HT-29 (cell line): ENCODE results near the gene TEX35. TPM values are rescaled to one million over a fixed set of nuclear protein-coding genes. Genes with fewer than 3 reads are reported as not detected.
"Not testable (repeated sequence)": the region's sequence is repeated elsewhere in the genome, so short reads cannot be mapped to it uniquely, and the experiment has no call there.

Source experiments
- DNase-seq: peaks from one replicate; pipeline ENCODE4 v3.0.0-alpha.2; 2015; ENCODE audit warnings: low spot score
- total RNA-seq: library from RNA; depleted of rRNA; stranded (reverse); fragments of >200 nt; shearing (Covaris generic); gene quantifications from 2 replicates; pipeline ENCODE4 v1.2.3, GENCODE V29; 2014

Gene TEX35
- total RNA-seq, 1 experiment from 2014 or later = not detected

DNA sequence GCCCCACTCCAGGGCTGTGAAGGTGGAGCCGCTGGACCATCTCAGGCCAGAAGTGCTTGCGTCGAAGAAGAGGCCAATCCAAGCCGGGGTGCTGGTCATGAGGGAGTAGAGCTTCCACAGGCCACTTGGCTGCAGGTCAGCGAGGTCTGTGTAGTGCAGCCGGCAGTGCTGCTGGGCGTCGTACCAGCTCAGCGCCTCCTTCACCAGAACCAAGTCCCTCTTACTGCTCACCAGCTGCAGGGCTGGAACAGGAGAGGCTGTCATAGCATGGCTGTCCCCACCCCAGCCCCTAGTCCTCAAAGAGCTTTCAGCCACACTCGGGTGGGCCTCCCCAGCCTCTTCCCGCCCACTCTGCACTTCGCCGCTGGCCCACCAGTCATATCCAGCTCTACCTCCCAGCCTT, 18.3 kb upstream of the TEX35 start:
- DNase-seq = no peak

DNA sequence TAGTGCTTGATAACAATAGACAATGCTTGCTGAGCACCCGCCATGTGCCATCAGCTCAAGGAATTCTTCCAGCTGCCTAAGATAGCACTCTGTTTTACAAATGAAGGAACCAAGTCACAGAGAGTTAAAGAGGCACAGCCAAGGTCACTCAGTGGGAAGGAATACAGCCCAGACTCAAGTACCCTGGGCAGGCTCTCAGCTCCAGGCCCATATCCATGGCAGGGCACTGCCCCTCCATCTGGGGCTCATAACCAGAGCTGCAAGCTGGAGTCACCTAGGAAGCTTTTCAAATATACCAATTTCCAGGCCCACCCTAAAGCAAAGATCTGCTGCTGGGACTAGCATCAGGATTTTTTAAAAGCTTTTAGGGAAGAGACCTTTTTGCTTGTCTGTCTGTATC, 17.8 kb upstream of the TEX35 start:
- no peak for DNase-seq

DNA sequence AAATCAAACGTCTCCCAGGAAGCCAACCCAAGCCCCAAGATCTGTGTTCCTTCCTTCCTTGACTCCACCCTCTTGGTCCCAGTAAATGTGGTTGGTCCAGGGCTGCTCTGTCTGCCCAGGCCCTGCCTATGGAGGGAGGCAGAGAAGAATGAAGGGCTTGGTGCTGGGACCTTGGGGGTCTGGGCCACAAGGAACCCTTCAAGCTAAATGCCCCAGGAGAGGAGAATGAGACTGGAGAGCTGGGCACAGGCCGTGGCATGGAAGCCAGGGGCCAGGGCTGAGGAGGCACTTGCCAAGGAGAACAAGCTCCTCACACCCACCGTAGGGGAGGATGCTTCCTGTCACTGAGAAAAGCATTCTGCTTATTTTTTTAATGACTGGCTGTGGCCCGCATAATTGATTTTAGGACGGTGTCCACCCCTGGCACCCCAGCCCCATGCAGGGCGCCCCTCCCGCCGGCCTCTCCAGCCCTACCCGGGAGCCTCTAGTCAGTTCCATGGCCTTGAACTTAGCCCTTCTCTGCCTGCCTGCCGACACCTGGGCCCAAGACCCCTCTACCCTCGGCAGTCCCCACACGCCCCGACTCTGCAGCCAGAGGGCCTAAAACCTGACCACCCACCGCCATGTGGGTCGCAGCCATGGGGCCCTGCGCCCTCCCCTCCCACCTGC, 17.0 kb upstream of the TEX35 start:
- no peak for DNase-seq

DNA sequence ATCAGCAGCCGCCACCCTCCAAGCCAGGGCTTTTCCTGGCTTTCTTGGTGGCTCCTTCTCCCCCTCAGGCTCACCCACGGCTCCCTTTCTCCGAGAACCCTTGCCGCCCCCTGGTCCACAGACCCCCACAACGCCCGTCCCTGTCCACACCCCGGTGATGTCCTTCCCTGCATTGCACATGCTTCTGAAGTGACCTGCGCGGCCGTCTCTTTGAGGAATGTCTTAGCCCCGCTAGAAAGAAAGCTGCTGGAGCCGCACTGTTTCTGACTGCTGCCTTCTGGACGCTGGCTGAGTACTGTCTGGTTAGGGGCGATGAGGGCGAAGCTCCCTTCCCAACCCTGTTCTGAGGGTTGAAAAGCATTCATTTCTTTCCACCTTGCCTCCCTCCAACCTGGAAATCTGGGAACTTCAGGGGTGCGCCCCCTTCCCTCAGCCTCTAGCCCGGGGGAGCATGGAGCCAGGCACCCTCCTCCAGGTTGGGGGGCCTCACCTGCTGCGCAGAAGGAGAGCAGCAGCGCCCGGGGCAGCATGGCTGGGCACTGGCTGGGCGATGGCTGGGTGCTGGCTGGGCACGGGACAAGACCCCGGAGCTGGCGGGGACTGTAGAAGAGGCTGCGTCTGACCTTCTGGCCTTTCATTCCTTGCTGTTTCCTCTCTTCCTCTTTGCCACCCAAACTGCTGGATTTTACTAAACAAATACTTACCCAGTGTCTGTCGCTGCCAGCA, 16.3 kb upstream of the TEX35 start, which contains the start of gene CLEC20A:
TSS of gene CLEC20A (minus strand) at position 555 of the 726 bp plus-strand sequence. CDS start at position 530, 25 bp downstream.
- no peak for DNase-seq

DNA sequence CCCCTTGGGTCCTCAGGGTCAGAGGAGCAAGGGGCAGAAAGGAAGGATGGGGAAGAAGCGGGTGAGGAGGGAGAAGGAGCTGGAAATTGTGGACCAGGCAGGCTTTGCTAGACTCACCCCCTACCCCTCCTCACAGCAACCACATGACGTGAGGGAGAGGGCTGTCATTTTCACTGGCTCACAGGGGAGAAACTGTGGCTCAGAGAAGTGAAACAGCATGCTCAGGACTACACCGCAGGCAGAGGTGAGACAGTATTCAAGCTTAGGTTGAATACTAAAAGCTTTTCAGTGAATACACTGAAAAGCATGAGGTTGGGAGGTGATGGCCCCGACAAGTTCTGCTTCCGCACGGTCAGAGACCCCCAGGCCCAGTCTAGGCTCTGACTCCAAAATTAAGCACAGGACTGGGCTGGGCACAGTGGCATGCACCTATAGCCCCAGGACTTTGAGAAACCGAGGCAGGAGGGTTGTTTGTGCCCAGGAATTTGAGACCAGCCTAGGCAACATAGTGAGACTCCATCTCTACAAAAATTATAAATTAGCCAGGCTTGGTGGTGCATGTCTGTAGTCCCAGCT, 14.9 kb upstream of the TEX35 start:
- DNase-seq = no peak

DNA sequence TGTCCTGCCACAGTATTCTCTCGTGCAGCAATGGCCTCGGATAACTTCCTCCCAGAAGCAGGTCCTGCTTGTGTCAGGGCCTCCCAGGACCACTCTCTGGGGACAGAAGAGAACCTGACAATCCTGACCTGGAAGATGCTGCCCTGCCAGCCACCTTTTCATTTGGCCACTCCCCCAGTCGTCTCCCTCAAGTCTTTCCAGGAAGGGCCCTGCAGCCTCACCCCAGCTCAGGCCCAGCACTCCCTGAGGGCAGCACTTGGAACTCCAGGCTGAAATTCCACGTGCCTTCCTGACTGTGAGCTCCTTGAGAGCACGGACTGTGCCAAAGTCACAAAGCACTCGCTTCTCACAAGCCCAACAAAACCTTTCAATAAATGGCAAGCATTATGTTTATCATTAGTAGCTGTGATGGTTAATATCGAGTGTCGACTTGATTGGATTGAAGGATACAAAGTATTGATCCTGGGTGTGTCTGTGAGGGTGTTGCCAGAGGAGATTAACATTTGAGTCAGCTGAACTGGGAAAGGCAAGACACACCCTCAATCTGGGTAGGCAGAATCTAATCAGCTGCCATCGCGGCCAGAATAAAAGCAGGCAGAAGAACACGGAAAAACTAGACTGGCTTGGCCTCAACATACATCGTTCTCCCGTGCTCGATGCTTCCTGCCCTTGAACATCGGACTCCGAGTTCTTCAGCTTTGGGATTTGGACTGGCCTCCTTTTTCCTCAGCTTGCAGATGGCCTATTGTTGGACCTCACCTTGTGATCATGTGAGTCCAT, 13.8 kb upstream of the TEX35 start:
- DNase-seq = no peak

DNA sequence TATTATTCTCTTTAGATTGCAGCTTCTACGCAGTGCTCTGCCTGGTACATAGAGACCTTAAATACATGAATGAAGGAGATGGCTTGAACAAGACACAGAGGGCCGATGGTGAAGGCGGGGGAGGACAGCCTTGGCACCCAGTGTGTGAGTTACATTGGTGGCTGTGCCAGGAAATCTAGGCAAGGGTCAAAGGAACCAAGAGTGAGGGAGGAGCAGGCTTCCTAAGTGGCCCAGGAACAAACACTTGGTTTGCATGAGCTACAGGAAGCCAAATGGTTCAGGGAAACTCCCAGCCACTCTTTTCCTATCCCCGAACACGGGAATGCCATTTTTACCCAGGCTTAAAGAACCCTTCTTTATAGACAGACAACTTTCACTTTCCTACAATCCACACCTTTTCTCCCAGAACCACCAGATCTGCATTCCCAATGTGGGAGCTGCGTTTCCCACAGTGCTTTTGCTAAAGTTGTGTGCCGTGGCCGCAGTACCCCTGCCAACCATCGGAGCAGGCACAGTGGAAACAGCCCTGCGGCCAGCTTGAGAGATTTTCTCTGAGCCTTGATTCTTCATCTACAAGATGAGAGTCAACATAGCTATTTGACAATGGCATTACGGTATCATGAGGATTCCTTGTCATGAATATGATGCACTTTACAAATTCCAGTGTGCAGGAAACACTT, 12.7 kb upstream of the TEX35 start:
- peak; percentile 40 for DNase-seq

DNA sequence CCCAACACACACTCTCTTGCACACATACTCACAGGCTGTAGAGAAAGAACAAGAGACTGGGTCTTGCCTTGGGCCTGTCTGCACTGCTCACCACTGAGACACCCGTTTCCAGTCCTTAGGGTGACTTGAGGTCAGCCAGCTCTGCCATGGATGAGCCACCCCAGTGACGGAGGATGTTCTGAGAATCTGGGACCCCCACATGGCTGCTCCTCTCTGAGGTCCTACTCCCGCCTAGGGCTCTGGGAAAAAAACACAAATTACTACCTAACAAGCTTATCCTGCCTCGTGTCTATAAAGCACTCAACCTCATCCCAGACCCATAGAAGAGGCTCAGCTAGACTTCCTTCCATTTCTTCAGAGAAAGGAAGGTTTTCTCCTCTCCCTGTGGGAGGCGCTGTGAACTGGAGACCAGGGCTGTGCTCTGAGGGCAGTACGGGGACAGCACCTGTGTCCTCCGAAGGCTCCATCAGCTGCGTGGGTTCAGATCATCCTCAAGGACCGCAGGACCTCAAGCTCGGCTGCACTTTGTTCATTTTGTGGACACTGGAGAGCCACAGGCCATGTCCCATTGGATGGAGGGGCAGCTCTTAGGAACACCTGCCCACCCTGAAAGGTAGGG, 11.9 kb upstream of the TEX35 start:
- no peak for DNase-seq

DNA sequence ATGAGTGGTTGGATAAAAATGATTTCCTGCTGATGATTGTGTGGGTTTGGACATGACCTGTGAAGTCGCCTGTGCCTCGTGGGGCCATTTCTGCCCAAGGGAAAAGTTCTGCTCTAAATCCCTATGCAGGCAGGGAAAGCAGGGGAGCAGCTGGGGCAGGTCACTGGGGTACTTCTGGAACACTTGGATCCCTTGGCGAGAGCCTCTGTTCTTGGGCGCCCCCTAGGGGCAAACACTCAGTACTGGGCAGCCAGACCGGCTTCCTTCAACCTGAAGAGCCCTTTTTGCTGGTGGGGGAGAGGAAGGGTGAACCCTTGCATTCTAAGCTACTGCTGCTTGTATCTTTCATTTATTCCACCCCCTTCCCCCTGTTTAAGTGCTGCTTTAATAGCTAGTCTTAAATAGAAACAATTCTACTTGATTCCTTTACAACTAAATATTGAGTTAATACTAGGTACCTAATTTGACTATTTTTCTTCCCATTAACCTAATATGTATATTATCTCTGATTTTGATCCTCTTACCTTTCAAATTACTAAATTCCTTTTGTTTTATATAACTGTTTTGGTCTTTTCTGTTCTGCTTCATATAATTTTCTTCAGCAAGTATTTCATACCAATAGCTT, 11.1 kb upstream of the TEX35 start:
- peak; percentile 83 for DNase-seq

DNA sequence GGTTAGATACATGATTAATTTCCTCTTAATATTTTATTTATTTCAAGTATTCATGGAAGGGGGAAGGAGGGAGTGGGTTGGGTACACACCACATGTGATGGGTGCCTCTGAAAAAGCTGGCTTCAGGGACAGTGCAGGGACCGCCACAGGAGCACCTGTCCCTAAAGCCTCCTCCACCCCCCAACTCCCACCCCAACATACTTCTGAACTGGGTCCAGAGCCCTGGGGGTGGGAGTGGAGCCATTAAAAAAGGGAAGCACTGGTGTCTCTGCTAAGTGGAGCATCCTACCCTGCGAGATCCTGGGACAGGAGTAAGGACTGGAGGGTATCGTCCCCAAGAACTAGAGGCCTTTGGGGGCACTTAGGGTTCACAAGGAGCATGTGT, 10.6 kb upstream of the TEX35 start:
- no peak for DNase-seq

DNA sequence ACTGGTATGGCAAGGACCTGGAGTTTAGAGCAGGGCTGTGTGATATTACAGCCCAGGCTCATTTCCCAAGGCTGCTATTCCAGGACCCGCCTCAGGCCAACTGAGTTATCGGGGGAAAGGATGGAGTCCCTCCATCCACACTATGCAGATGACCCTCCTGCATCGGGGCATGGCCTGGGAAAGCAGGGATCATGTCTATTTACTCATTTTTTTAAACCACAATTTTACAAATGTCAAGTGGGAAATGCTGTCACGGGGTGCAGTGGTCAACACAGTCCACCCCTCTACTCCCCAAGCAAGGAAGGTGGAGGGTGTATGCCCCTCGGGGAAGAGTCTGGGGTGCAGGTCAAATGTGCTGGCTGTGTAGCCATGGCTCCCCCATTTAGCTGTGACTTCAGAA, 10.1 kb upstream of the TEX35 start:
- DNase-seq = no peak

DNA sequence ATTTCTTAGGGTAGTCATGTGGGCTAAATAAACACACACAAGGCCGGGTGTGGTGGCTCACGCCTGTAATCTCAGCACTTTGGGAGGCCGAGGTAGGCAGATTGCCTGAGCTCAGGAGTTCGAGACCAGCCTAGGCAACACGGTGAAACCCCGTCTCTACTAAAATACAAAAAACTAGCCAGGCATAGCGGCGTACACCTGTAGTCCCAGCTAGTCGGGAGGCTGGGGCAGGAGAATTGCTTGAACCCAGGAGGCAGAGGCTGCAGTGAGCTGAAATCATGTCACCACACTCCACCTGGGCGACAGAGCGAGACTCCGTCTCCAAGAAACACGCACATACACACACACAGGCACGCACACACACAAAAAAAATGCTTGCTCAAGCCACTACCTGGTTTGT, 9.6 kb upstream of the TEX35 start:
- DNase-seq = not testable (repeated sequence)

DNA sequence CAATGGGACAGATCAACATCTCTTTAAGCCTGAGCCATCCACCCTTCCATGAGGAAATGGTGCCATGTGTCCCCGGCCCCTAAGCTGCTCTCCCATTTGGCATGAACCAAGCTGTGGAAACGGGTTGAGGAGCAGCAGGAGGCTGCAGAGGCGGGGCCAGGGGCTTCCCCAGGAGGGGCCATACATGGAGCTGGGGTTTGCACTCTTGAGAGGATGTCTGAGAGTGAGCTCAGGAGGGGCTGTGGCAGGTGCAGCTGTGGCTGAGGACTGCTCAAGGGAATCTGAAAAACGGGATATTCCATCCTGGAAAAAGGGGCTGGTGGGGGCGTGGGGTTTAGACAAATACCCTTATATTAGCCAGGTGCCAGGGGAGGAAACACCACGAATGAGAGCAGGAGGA, 9.1 kb upstream of the TEX35 start:
- no peak for DNase-seq

DNA sequence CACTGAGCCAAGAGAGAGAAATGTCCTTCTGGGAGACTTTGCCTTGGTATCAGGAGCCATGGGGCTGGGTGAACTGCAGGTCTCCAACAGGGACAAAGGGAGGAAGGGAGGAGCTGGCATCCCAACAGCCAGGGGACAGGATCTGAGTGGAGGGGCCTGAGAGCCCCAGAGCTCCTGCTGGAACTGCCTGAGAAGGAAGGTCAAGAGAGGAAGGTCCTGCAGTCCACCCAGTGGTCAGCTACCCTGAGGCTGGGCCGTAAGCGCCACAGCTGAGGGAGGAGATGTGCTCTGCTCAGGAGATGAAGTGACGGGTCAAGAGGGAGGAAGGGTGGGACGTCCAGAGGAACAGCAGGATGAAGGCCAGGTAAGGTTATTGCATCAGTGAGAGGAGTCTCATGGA, 8.6 kb upstream of the TEX35 start:
- no peak for DNase-seq

DNA sequence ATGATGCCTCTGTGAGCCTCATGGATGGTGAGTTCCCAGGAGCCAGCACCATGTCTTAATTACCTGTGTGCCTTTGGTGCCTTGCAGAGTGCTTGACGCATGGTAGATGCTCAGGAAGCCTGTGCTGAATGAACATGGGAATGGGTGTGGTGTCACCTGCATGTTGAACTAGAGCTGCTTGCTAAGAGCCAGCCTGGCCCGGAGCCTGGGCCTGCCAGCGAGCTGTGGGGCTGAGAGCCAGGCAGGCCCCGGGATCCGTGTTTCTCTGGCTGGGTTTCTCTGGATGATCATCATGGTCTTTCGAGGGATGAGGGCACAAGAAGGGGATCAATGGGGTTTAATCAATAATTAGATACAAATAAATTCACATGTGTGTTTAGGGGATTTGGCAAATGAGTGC, 6.7 kb upstream of the TEX35 start:
- no peak for DNase-seq

DNA sequence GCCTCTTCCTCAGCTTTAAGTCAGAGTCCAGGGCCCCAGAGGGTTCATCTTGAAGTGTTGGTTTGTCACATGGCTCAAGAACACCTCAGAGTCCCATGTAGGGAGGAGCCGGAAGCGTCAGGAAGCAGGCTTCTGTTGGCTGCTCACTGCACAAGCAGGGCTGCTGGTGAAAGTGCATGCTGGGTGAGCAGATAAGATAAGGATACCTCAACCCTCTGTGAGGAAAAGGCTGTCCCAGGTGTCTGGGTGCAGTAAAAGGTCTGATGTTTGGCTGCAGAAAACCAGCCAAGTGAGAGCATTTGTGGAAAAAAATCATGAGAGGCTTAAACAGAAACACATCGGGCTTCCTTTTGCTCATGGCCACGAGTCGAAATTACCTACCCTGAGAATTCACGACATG, 6.2 kb upstream of the TEX35 start:
- no peak for DNase-seq

DNA sequence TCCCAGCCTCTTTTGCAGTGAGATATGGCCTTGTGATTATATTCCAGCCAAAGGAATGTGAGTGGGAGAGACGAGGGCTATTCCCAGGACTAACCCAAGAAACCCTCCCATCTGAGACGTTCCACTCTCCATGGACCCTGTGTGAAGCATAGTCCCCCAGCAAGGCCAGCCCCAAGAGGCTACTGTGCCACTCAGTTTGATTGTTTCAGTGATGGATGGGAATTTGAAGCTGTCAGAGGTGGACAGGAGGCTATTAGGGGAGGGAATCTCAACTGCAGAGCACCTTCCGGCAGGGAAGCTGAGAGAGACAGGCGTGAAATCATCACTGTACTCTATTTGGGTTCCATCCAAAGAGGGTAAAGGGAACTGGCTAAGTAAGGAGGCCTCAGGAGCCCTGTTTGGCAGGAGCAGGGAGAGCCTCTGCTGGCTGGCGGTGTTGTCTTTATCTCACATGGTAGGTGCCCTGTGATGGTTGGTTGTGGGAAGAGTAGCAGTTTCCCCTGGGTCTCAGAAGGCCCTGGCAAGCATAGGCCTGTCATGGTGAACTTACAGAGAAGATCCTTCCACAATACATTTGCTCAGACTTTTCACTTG, 3.4 kb upstream of the TEX35 start:
- DNase-seq = no peak

DNA sequence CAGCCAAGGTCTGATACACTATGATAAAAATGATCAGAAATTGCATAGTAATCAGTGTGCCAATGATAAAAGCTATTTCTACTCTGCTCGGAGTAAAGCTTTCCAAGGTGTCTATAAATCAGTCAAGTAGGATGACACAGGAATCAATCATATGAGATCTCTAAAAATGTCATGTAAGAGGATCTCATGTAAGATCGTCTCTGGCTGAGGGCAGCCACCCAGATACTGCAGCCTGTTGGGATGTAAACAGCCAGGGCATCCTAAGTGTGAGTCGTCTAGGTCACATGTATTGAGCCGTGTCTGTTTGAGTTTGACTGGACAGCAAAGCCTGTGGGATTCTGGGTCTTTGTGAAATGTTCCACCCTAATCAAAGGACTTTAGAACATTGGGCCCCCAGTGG, 2.8 kb upstream of the TEX35 start:
- no peak for DNase-seq

DNA sequence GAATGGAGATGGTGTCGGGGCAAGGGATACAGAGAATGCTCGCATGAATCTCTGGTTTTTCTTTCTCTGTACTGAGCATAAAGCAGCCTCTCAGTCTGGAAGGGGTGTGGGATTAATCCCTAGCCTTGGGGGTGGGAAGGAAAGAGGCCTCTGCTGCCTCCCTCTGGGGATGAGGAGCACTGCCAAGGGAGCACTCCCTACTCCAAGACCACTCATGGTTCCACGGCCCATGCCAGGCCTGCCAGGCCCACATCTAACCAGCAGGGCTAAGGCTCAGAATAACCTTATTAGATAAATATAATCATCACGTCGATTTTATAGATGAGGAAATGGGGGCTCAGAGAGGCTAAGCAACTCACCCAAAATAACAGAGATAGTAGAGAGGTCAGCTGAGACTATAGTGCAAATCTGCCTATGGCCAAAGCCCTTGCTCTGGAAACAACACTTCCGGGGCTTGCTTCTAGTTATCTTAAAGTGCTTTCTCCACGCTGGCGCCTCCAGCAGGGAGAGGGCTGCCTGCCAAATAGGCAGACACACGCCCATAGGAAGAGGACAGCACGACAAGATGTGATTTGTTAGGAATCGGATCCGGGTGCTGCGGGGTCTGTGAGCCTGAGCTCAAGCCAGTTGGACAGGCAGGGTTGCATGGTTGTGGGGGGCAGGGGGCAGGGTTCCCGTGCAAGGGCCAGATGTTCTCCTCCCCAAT, 522 bp downstream of the TEX35 start:
- no peak for DNase-seq

DNA sequence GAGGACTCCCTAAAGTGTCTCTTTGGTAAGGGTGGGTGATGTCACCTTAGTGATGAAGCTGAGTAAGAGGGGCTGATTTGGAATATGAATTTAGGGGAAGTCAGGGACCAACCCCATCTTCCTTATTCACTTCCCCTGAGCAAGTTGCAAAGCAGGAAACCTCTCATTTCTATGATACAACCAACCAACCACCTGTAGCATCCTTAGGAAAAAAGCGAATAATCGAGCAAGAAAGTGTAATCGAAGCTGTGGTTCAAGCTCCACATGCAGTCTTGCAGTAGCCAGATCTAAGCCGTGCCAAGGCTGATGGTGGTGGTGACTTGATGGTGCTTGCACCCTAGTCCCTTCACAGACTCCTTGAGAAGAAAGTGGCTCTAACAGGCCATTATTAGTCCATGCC, 3.2 kb downstream of the TEX35 start:
- DNase-seq = no peak
